HCT116 (cell line): Measurements from ENCODE around the gene TSKU. TPM values are rescaled to one million over a fixed set of nuclear protein-coding genes. Genes with fewer than 3 reads are reported as not detected.

Experiments
- ATAC-seq: fragments of 200-7000 bp; cut with Tn5 transposase; 2 replicates; pipeline ENCODE4 v1.9.1; 2020; ENCODE audit warnings: mild to moderate bottlenecking, moderate library complexity
- BruUV-seq: library from RNA; stranded (reverse); fragments of 400-500 nt; replicated peaks from 2 replicates; lab custom pipeline; 2021; lab: Mats Ljungman, UMichigan
- CTCF ChIA-PET: fragments of 300-600 bp; sonication (Branson Sonifier 250); formaldehyde crosslinking; loops from one replicate; lab custom pipeline; 2021; ENCODE audit warnings: antibody characterized with exemption; lab: Charles Lee
- POLR2A ChIA-PET: fragments of 300-600, 350-600 bp; sonication (Branson Sonifier 250); formaldehyde crosslinking; loops from one replicate; lab custom pipeline; 2021; ENCODE audit warnings: antibody characterized with exemption; lab: Charles Lee
- RAD21 ChIA-PET, 2 experiments: fragments of 300-600 bp; sonication (Branson Sonifier 250); formaldehyde crosslinking; loops; one replicate each; lab custom pipeline; 2023; ENCODE audit warnings: low total read pairs in 2 of 2; ENCODE audit not compliant: uncharacterized antibody in 2 of 2, unreplicated experiment in 2 of 2, low non-redundant PET in 1 of 2; lab: Charles Lee
- DNase-seq: peaks from one replicate; pipeline ENCODE4 v3.0.0-alpha.2; 2010; ENCODE audit warnings: low read depth, low spot score
- H2AFZ ChIP-seq: fragments of 200-600 bp; shearing (Covaris generic), sonication (generic); 2 replicates; pipeline ENCODE4 v1.6.1; 2017; ENCODE audit warnings: low read depth, mixed run types, mixed read lengths, antibody characterized with exemption, low read length; ENCODE audit not compliant: poor library complexity, severe bottlenecking
- H3K27ac ChIP-seq: 2 replicates; pipeline ENCODE4 v1.5.1; 2012; ENCODE audit warnings: low read depth, low read length
- H3K27me3 ChIP-seq: fragments of 200-600 bp; sonication (generic); 2 replicates; pipeline ENCODE4 v1.6.1; 2016; ENCODE audit warnings: mixed run types, low read length, mixed read lengths; ENCODE audit not compliant: insufficient read depth
- H3K36me3 ChIP-seq, 2 experiments: fragments of 200-500 bp in 1 of 2; fragments of 200-600 bp in 1 of 2; sonication (Bioruptor generic) in 1 of 2; sonication (generic) in 1 of 2; 2 replicates each; pipeline versions ENCODE4 v1.5.1 to v1.6.1; 2014 to 2016; ENCODE audit warnings: low read length in 2 of 2, inconsistent platforms in 1 of 2, mixed read lengths in 1 of 2, mixed run types in 1 of 2; ENCODE audit not compliant: insufficient read depth in 2 of 2, control insufficient read depth in 1 of 2
- H3K4me1 ChIP-seq, 2 experiments: fragments of 200-600 bp in 1 of 2; sonication (generic) in 1 of 2; 2 replicates each; pipeline versions ENCODE4 v1.5.1 to v1.6.1; 2012 to 2017; ENCODE audit warnings: low read length in 2 of 2, inconsistent platforms in 1 of 2, mild to moderate bottlenecking in 1 of 2, mixed read lengths in 1 of 2, mixed run types in 1 of 2, moderate library complexity in 1 of 2; ENCODE audit not compliant: insufficient read depth in 2 of 2, control insufficient read depth in 1 of 2
- H3K4me2 ChIP-seq: fragments of 200-600 bp; sonication (generic); 2 replicates; pipeline ENCODE4 v1.6.1; 2017; ENCODE audit warnings: mixed run types, low read length, mixed read lengths
- H3K4me3 ChIP-seq, 2 experiments: fragments of 200-600 bp in 1 of 2; sonication (generic) in 1 of 2; replicated peaks in 1 of 2; 2 replicates each; pipeline ENCODE4 v1.5.1; 2011 to 2016; ENCODE audit warnings: low read length in 2 of 2, control low read depth in 1 of 2, low read depth in 1 of 2, mild to moderate bottlenecking in 1 of 2, mixed read lengths in 1 of 2, mixed run types in 1 of 2
- H3K79me2 ChIP-seq: fragments of 200-600 bp; sonication (generic); 2 replicates; pipeline ENCODE4 v1.6.1; 2017; ENCODE audit warnings: mild to moderate bottlenecking, mixed run types, low read length, moderate library complexity, mixed read lengths; ENCODE audit not compliant: insufficient read depth
- H3K9ac ChIP-seq: fragments of 200-600 bp; sonication (generic); 2 replicates; pipeline ENCODE4 v1.6.1; 2016; ENCODE audit warnings: low read length, mixed read lengths
- H3K9me2 ChIP-seq: fragments of 200-600 bp; sonication (generic), shearing (Covaris generic); 2 replicates; pipeline ENCODE4 v1.6.1; 2017; ENCODE audit warnings: mixed run types, mild to moderate bottlenecking, moderate library complexity; ENCODE audit not compliant: insufficient read depth
- H3K9me3 ChIP-seq, 2 experiments: fragments of 200-500 bp in 1 of 2; fragments of 200-600 bp in 1 of 2; sonication (Bioruptor generic) in 1 of 2; sonication (generic) in 1 of 2; 2 replicates each; pipeline ENCODE4 v1.6.1; 2014 to 2017; ENCODE audit warnings: low read length in 2 of 2, mixed read lengths in 2 of 2, inconsistent platforms in 1 of 2, low read depth in 1 of 2, mild to moderate bottlenecking in 1 of 2, mixed run types in 1 of 2, moderate library complexity in 1 of 2; ENCODE audit not compliant: control insufficient read depth in 1 of 2, insufficient read depth in 1 of 2
- H4K20me1 ChIP-seq: fragments of 200-600 bp; sonication (generic), shearing (Covaris generic); 2 replicates; pipeline ENCODE4 v1.6.1; 2017; ENCODE audit warnings: mixed run types, mild to moderate bottlenecking, moderate library complexity; ENCODE audit not compliant: insufficient read depth
- CBX3 ChIP-seq: IDR thresholded peaks from 2 replicates; pipeline ENCODE4 v1.6.1; 2012; ENCODE audit warnings: low read depth
- EGR1 ChIP-seq: IDR thresholded peaks from 2 replicates; pipeline ENCODE4 v1.6.1; 2012; ENCODE audit warnings: low read depth
- FOSL1 ChIP-seq: IDR thresholded peaks from 2 replicates; pipeline ENCODE4 v1.6.1; 2012; ENCODE audit warnings: low read depth
- POLR2A ChIP-seq: IDR thresholded peaks from 2 replicates; pipeline ENCODE4 v1.7.0; 2011; ENCODE audit warnings: borderline replicate concordance; ENCODE audit not compliant: insufficient read depth, insufficient read length; ENCODE audit errors: extremely low read depth
- POLR2AphosphoS5 ChIP-seq: IDR thresholded peaks from 2 replicates; pipeline ENCODE4 v1.6.1; 2011; ENCODE audit warnings: mild to moderate bottlenecking, low read depth, low read length, moderate library complexity
- RAD21 ChIP-seq: IDR thresholded peaks from 2 replicates; pipeline ENCODE4 v1.6.1; 2012; ENCODE audit warnings: low read depth, mild to moderate bottlenecking
- SIN3A ChIP-seq: IDR thresholded peaks from 2 replicates; pipeline ENCODE4 v1.6.1; 2012; ENCODE audit warnings: low read depth
- SP1 ChIP-seq: IDR thresholded peaks from 2 replicates; pipeline ENCODE4 v1.6.1; 2012; ENCODE audit warnings: low read depth
- YY1 ChIP-seq: IDR thresholded peaks from 2 replicates; pipeline ENCODE4 v1.6.1; 2011; ENCODE audit warnings: low read length, low read depth, moderate library complexity, mild to moderate bottlenecking; ENCODE audit not compliant: insufficient replicate concordance; ENCODE audit errors: extremely low read depth
- ZFX ChIP-seq: fragments of 450-650 bp; IDR thresholded peaks from 2 replicates; pipeline ENCODE4 v1.6.1; 2017
- ZNF274 ChIP-seq: fragments of 200-500 bp; sonication (Bioruptor generic); IDR thresholded peaks from 2 replicates; pipeline ENCODE4 v1.6.1; 2014; ENCODE audit warnings: mild to moderate bottlenecking, low read depth, low read length, inconsistent platforms
- intact Hi-C: fragments of 100-400 bp; cut with micrococcal nuclease; formaldehyde crosslinking; loops from 2 replicates; pipeline ENCODE4 v1.10.0; 2022
- total RNA-seq: library from RNA; stranded (reverse); gene quantifications from one replicate; pipeline ENCODE4 v1.2.1, GENCODE V29; 2021; ENCODE audit not compliant: unreplicated experiment
- TF ChIP-seq, protein P1 (sequence below): IDR thresholded peaks from 2 replicates; pipeline ENCODE4 v1.6.1; 2012
- TF ChIP-seq, protein P2 (sequence below): IDR thresholded peaks from 2 replicates; pipeline ENCODE4 v1.6.1; 2012; ENCODE audit warnings: low read depth

The TSKU gene
- total RNA-seq, 1 experiment from 2014 or later: 21.9 TPM

DNA sequence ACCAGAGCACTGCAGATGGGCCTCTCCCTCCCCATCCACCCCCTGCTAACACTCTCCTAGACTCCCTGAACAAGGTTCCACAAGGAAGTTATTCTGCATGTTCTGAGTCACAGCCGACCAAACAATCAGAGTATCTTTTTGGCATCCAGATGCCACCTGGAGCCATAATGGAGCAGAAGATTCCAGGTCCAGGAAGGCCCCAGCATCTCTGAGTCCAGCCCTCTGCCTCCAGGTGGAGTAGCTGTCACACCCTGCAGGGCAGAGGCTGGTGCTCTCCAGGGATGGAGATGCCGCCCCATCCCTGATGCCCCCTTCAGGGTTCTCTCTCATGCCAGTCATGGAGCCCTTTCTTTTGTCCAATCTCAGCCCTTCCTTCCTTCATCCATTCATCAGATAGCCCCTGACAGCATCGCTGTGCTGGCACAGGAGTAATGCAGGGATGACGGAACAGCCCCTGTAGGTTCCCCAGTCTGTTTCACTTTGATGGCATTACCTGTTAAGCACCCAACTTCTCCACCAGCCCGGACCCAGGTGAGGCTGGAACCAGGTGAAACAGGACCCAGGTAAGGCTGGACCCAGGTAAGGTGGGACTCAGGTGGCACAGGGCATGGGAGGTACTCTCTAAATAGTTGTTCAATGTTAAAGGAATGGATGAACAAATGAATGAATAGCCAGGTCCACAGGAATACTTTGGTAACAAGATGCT, 20.1 kb upstream of the TSKU start:
- no peaks in the 10 kb centered on the region for H4K20me1 ChIP-seq
- H3K4me3 ChIP-seq: no peak overlapping the region
- no TSS peak for BruUV-seq
- CTCF ChIA-PET: no interaction called here
- RAD21 ChIA-PET: no interaction called here
- peaks cover 0 to 6% of the 10 kb centered on the region in 2 experiments; a peak in 1 of 4 replicates for H3K4me1 ChIP-seq
- no peak for ATAC-seq
- no peak overlapping the region for H3K27ac ChIP-seq
- POLR2A ChIA-PET: no interaction called here
- no peak overlapping the region for H3K4me2 ChIP-seq
- H2AFZ ChIP-seq: no peak overlapping the region
- DNase-seq: no peak
- no peaks in the 10 kb centered on the region for H3K27me3 ChIP-seq
- TF ChIP-seq, protein P1, sequence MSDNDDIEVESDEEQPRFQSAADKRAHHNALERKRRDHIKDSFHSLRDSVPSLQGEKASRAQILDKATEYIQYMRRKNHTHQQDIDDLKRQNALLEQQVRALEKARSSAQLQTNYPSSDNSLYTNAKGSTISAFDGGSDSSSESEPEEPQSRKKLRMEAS: no peak
- TF ChIP-seq POLR2AphosphoS5 (no peak), RAD21 (peak; percentile 50)
- no peaks in the 10 kb centered on the region for H3K9me2 ChIP-seq
- no peaks in the 10 kb centered on the region for H3K9me3 ChIP-seq
- no peaks in the 10 kb centered on the region for H3K36me3 ChIP-seq
- no peak overlapping the region for H3K9ac ChIP-seq
- no peaks in the 10 kb centered on the region for H3K79me2 ChIP-seq
- intact Hi-C loops: no loop called here

DNA sequence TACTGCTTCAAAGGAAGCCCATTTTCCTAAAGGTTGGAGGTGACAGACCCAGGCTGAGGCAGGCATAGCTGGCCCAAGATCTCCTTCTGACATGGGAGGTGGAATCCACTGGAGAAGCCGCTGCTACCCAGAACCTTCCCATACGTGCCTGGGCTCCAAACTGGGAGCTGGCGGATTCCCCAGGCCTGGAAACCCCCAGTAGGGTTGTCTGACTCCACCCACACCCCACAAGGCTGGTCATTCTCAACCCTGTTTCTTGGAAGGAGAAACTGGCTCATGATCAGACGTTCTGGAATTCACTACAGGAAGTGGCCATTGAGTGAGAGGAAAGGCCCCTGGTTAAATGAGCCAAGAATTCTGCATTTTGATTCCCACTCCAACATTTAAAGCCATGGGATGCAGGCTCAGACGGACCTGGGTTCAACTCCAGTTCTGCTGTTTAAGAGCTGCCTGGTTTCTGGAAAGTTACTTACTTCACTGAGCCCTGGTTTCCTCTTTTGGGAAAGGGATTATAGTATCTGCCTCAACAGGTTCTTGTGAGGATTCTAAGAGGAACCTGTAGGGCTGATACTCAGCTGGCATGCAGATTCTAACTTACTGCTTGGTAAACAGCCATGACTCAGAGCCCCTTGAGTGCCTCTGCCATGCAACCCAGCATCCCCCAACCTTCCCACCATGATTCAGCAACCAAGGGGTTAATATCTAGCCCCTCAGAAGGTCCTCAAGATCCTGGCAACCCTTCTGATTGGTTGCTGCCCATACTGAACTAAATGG, 19.4 kb upstream of the TSKU start:
- peaks cover 4 to 12% of the 10 kb centered on the region in 2 experiments; a peak in 3 of 4 replicates for H3K4me1 ChIP-seq
- no peak for DNase-seq
- no peak overlapping the region for H3K27ac ChIP-seq
- intact Hi-C loops: no loop called here
- no TSS peak for BruUV-seq
- H3K36me3 ChIP-seq: no peaks in the 10 kb centered on the region
- no peak overlapping the region for H2AFZ ChIP-seq
- H3K4me2 ChIP-seq: no peak overlapping the region
- ChIA-PET POLR2A (no interaction called here), RAD21 (no interaction called here), CTCF (no interaction called here)
- H3K4me3 ChIP-seq: no peak overlapping the region
- H3K9ac ChIP-seq: no peak overlapping the region
- H4K20me1 ChIP-seq: no peaks in the 10 kb centered on the region
- no peaks in the 10 kb centered on the region for H3K27me3 ChIP-seq
- ATAC-seq: no peak
- H3K79me2 ChIP-seq: no peaks in the 10 kb centered on the region
- H3K9me3 ChIP-seq: no peaks in the 10 kb centered on the region
- H3K9me2 ChIP-seq: no peaks in the 10 kb centered on the region
- TF ChIP-seq, protein P2, sequence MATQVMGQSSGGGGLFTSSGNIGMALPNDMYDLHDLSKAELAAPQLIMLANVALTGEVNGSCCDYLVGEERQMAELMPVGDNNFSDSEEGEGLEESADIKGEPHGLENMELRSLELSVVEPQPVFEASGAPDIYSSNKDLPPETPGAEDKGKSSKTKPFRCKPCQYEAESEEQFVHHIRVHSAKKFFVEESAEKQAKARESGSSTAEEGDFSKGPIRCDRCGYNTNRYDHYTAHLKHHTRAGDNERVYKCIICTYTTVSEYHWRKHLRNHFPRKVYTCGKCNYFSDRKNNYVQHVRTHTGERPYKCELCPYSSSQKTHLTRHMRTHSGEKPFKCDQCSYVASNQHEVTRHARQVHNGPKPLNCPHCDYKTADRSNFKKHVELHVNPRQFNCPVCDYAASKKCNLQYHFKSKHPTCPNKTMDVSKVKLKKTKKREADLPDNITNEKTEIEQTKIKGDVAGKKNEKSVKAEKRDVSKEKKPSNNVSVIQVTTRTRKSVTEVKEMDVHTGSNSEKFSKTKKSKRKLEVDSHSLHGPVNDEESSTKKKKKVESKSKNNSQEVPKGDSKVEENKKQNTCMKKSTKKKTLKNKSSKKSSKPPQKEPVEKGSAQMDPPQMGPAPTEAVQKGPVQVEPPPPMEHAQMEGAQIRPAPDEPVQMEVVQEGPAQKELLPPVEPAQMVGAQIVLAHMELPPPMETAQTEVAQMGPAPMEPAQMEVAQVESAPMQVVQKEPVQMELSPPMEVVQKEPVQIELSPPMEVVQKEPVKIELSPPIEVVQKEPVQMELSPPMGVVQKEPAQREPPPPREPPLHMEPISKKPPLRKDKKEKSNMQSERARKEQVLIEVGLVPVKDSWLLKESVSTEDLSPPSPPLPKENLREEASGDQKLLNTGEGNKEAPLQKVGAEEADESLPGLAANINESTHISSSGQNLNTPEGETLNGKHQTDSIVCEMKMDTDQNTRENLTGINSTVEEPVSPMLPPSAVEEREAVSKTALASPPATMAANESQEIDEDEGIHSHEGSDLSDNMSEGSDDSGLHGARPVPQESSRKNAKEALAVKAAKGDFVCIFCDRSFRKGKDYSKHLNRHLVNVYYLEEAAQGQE: no peak
- TF ChIP-seq SP1: no peak
- no peak for TF ChIP-seq POLR2AphosphoS5
- no peak for TF ChIP-seq RAD21
- TF ChIP-seq SIN3A: no peak
- no peak for TF ChIP-seq ZNF274
- TF ChIP-seq FOSL1: no peak
- no peak for TF ChIP-seq POLR2A
- no peak for TF ChIP-seq CBX3
- no peak for TF ChIP-seq YY1
- no peak for TF ChIP-seq EGR1
- no peak for TF ChIP-seq ZFX
